Trophoblast cell (in vitro differentiated cells and primary cell): ENCODE data around the gene SORCS3.

ENCODE experiments used
- DNase-seq, 2 donors: peaks; one replicate each; pipeline ENCODE4 v3.0.0-alpha.2; 2016
- H2AFZ ChIP-seq: 2 replicates; pipeline ENCODE4 v1.6.1; 2013; ENCODE audit warnings: low read length, moderate library complexity, mild to moderate bottlenecking; ENCODE audit not compliant: insufficient read depth, poor library complexity
- H2AK5ac ChIP-seq: 2 replicates; pipeline ENCODE4 v1.6.1; 2013; ENCODE audit warnings: mild to moderate bottlenecking, low read length
- H2BK120ac ChIP-seq: 2 replicates; pipeline ENCODE4 v1.6.1; 2013; ENCODE audit warnings: low read length, mild to moderate bottlenecking, moderate library complexity; ENCODE audit not compliant: insufficient read depth, poor library complexity
- H2BK12ac ChIP-seq: 2 replicates; pipeline ENCODE4 v1.6.1; 2013; ENCODE audit warnings: mild to moderate bottlenecking, low read length, moderate library complexity
- H2BK5ac ChIP-seq: 2 replicates; pipeline ENCODE4 v1.6.1; 2013; ENCODE audit warnings: low read length, low read depth, moderate library complexity, mild to moderate bottlenecking; ENCODE audit not compliant: poor library complexity
- H3K14ac ChIP-seq: 2 replicates; pipeline ENCODE4 v1.6.1; 2013; ENCODE audit warnings: mild to moderate bottlenecking, low read length
- H3K18ac ChIP-seq: 2 replicates; pipeline ENCODE4 v1.6.1; 2013; ENCODE audit warnings: mild to moderate bottlenecking, low read length
- H3K23ac ChIP-seq: 2 replicates; pipeline ENCODE4 v1.6.1; 2013; ENCODE audit warnings: low read length
- H3K27ac ChIP-seq: 2 replicates; pipeline ENCODE4 v1.5.1; 2013; ENCODE audit warnings: low read depth, mild to moderate bottlenecking, inconsistent platforms, low read length, moderate library complexity
- H3K27me3 ChIP-seq: 2 replicates; pipeline ENCODE4 v1.6.1; 2013; ENCODE audit warnings: inconsistent platforms, mild to moderate bottlenecking, low read length, moderate library complexity; ENCODE audit not compliant: insufficient read depth
- H3K36me3 ChIP-seq, 2 experiments: 1 replicate in 1 of 2; 2 replicates in 1 of 2; pipeline ENCODE4 v1.6.1; 2013; ENCODE audit warnings: low read length in 2 of 2, mild to moderate bottlenecking in 2 of 2, moderate library complexity in 1 of 2; ENCODE audit not compliant: insufficient read depth in 2 of 2, control insufficient read depth in 1 of 2
- H3K4ac ChIP-seq: 2 replicates; pipeline ENCODE4 v1.6.1; 2013; ENCODE audit warnings: low read depth, mild to moderate bottlenecking, low read length, moderate library complexity
- H3K4me1 ChIP-seq, 2 experiments: 1 replicate in 1 of 2; 2 replicates in 1 of 2; pipeline ENCODE4 v1.6.1; 2013; ENCODE audit warnings: low read length in 2 of 2, mild to moderate bottlenecking in 2 of 2, moderate library complexity in 1 of 2; ENCODE audit not compliant: insufficient read depth in 2 of 2, control insufficient read depth in 1 of 2
- H3K4me2 ChIP-seq: 2 replicates; pipeline ENCODE4 v1.6.1; 2013; ENCODE audit warnings: inconsistent platforms, mild to moderate bottlenecking, low read length, moderate library complexity
- H3K4me3 ChIP-seq: 2 replicates; pipeline ENCODE4 v1.5.1; 2013; ENCODE audit warnings: mild to moderate bottlenecking, low read depth, low read length, inconsistent platforms
- H3K79me1 ChIP-seq: one replicate; pipeline ENCODE4 v1.6.1; 2013; ENCODE audit warnings: low read length
- H3K79me2 ChIP-seq: 2 replicates; pipeline ENCODE4 v1.6.1; 2013; ENCODE audit warnings: low read length, mild to moderate bottlenecking; ENCODE audit not compliant: control insufficient read depth, insufficient read depth, poor library complexity
- H3K9ac ChIP-seq: 2 replicates; pipeline ENCODE4 v1.6.1; 2013; ENCODE audit warnings: mild to moderate bottlenecking, low read length
- H3K9me3 ChIP-seq: 2 replicates; pipeline ENCODE4 v1.6.1; 2013; ENCODE audit warnings: low read depth, mild to moderate bottlenecking, control low read depth, inconsistent platforms, low read length; ENCODE audit not compliant: insufficient read depth
- H4K12ac ChIP-seq: 2 replicates; pipeline ENCODE4 v1.6.1; 2013; ENCODE audit warnings: low read depth, mild to moderate bottlenecking, low read length, moderate library complexity
- H4K8ac ChIP-seq: 2 replicates; pipeline ENCODE4 v1.6.1; 2013; ENCODE audit warnings: low read depth, mild to moderate bottlenecking, low read length, moderate library complexity
- H4K91ac ChIP-seq: one replicate; pipeline ENCODE4 v1.6.1; 2013; ENCODE audit warnings: low read depth, mild to moderate bottlenecking, low read length, moderate library complexity
- WGBS: extraction: QIAGEN DNeasy Blood & Tissue Kit; methylation state at CpG from one replicate; pipeline ENCODE4 v1.1.7; 2013; ENCODE audit warnings: missing lambda C conversion rate; ENCODE audit not compliant: insufficient read length, insufficient coverage; ENCODE audit errors: extremely low coverage; 5-methylcytosine and 5-hydroxymethylcytosine counted together

SORCS3 gene

GRCh38 chr10:105197598-105198364 lies 556.7 kb downstream of the SORCS3 start:
- H4K8ac ChIP-seq = no peak overlapping the region
- no peaks in the 10 kb centered on the region for H3K36me3 ChIP-seq
- H3K79me2 ChIP-seq = no peaks in the 10 kb centered on the region
- H3K23ac ChIP-seq = no peak overlapping the region
- no peaks in the 10 kb centered on the region for H3K9me3 ChIP-seq
- H3K9ac ChIP-seq = no peak overlapping the region
- H3K4me1 ChIP-seq = no peaks in the 10 kb centered on the region
- no peak overlapping the region for H3K18ac ChIP-seq
- H2BK5ac ChIP-seq = no peak overlapping the region
- H3K4ac ChIP-seq = no peak overlapping the region
- H3K14ac ChIP-seq = no peak overlapping the region
- H3K79me1 ChIP-seq = no peaks in the 10 kb centered on the region
- H2BK12ac ChIP-seq = no peak overlapping the region
- H2BK120ac ChIP-seq = no peak overlapping the region
- no peak overlapping the region for H4K91ac ChIP-seq
- no peaks in the 10 kb centered on the region for H3K27me3 ChIP-seq
- DNase-seq = peak in 1 of 2 donors; percentile 14
- H3K4me2 ChIP-seq = no peak overlapping the region
- no peak overlapping the region for H3K27ac ChIP-seq
- H4K12ac ChIP-seq = no peak overlapping the region
- H2AFZ ChIP-seq = no peak overlapping the region
- no peak overlapping the region for H2AK5ac ChIP-seq
- no peak overlapping the region for H3K4me3 ChIP-seq
- no CpG with 5 or more reads among the region's 6 CpGs for WGBS

GRCh38 chr10:105206616-105207015 lies 565.5 kb downstream of the SORCS3 start:
- H3K9ac ChIP-seq = no peak overlapping the region
- DNase-seq = no peak
- no peaks in the 10 kb centered on the region for H3K79me1 ChIP-seq
- no peak overlapping the region for H2AFZ ChIP-seq
- H4K91ac ChIP-seq = no peak overlapping the region
- no peak overlapping the region for H3K18ac ChIP-seq
- no peak overlapping the region for H3K4me2 ChIP-seq
- no peaks in the 10 kb centered on the region for H3K79me2 ChIP-seq
- no peak overlapping the region for H2AK5ac ChIP-seq
- H2BK12ac ChIP-seq = no peak overlapping the region
- no peaks in the 10 kb centered on the region for H3K27me3 ChIP-seq
- H3K4me1 ChIP-seq = no peaks in the 10 kb centered on the region
- H3K14ac ChIP-seq = no peak overlapping the region
- no peak overlapping the region for H2BK120ac ChIP-seq
- no peaks in the 10 kb centered on the region for H3K9me3 ChIP-seq
- no peak overlapping the region for H3K4me3 ChIP-seq
- H4K8ac ChIP-seq = no peak overlapping the region
- no peak overlapping the region for H3K23ac ChIP-seq
- no peak overlapping the region for H3K27ac ChIP-seq
- H4K12ac ChIP-seq = no peak overlapping the region
- no peak overlapping the region for H2BK5ac ChIP-seq
- H3K36me3 ChIP-seq = no peaks in the 10 kb centered on the region
- H3K4ac ChIP-seq = no peak overlapping the region

GRCh38 chr10:105207476-105207995 lies 566.4 kb downstream of the SORCS3 start:
- Histone ChIP-seq H3K79me2 (no peaks in the 10 kb centered on the region), H3K23ac (no peak overlapping the region), H2BK12ac (no peak overlapping the region), H3K4ac (no peak overlapping the region), H3K27me3 (no peaks in the 10 kb centered on the region), H2BK120ac (no peak overlapping the region), H4K8ac (no peak overlapping the region), H3K18ac (no peak overlapping the region), H4K12ac (no peak overlapping the region), H3K4me2 (no peak overlapping the region), H3K4me1 (no peaks in the 10 kb centered on the region), H4K91ac (no peak overlapping the region), H3K27ac (no peak overlapping the region), H3K36me3 (no peaks in the 10 kb centered on the region), H3K9ac (no peak overlapping the region), H2BK5ac (no peak overlapping the region), H3K79me1 (no peaks in the 10 kb centered on the region), H2AK5ac (no peak overlapping the region), H3K14ac (no peak overlapping the region), H2AFZ (no peak overlapping the region), H3K9me3 (no peaks in the 10 kb centered on the region), H3K4me3 (no peak overlapping the region)
- WGBS = no CpG with 5 or more reads among the region's 4 CpGs
- DNase-seq = no peak

- Histone ChIP-seq H2BK5ac (no peak overlapping the region), H2BK12ac (no peak overlapping the region)
- WGBS = no CpG with 5 or more reads among the region's 2 CpGs
Observed at GRCh38 chr10:105210546-105210945, 569.5 kb downstream of the SORCS3 start.

More at GRCh38 chr10:105210546-105210945, 569.5 kb downstream of the SORCS3 start:
- Histone ChIP-seq H2AK5ac (no peak overlapping the region), H3K79me2 (no peaks in the 10 kb centered on the region), H3K4me1 (no peaks in the 10 kb centered on the region), H3K18ac (no peak overlapping the region), H2AFZ (no peak overlapping the region), H3K27me3 (no peaks in the 10 kb centered on the region), H3K9me3 (no peaks in the 10 kb centered on the region), H3K4me3 (no peak overlapping the region), H3K4me2 (no peak overlapping the region), H4K12ac (no peak overlapping the region), H3K36me3 (no peaks in the 10 kb centered on the region), H4K91ac (no peak overlapping the region), H2BK120ac (no peak overlapping the region), H3K23ac (no peak overlapping the region), H3K27ac (no peak overlapping the region), H4K8ac (no peak overlapping the region), H3K4ac (no peak overlapping the region), H3K14ac (no peak overlapping the region), H3K9ac (no peak overlapping the region), H3K79me1 (no peaks in the 10 kb centered on the region)
- DNase-seq = no peak
